HepG2 (cell line): ENCODE measurements around the gene ANKRD31. TPM values are rescaled to one million over a fixed set of nuclear protein-coding genes. Genes with fewer than 3 reads are reported as not detected.

Experiments used
- ATAC-seq: fragments of 200-7000 bp; cut with Tn5 transposase; 3 replicates; pipeline ENCODE4 v1.9.1; 2020; ENCODE audit warnings: mild to moderate bottlenecking, moderate library complexity
- BruUV-seq: library from RNA; stranded (reverse); fragments of 400-500 nt; replicated peaks from 2 replicates; lab custom pipeline; 2021; lab: Mats Ljungman, UMichigan
- CTCF ChIA-PET: fragments of 300-600 bp; formaldehyde crosslinking; extraction: SDS; loops from one replicate; lab custom pipeline; 2021; ENCODE audit warnings: low total read pairs, inconsistent platforms, low intra/inter-chr PET ratio; lab: Yijun Ruan, JAX
- POLR2A ChIA-PET: fragments of 350-600 bp; sonication (Branson Sonifier 250); formaldehyde crosslinking; loops from one replicate; lab custom pipeline; 2020; ENCODE audit warnings: antibody characterized with exemption, inconsistent platforms; lab: Yijun Ruan, JAX
- DNase-seq: peaks from one replicate; pipeline ENCODE4 v3.0.0-alpha.2; 2015; ENCODE audit warnings: low spot score
- FAIRE-seq: peaks from 3 replicates; lab custom pipeline; 2011; peaks lifted over from hg19 to GRCh38; lab: Jason Lieb, UNC
- H2AFZ ChIP-seq: one replicate; pipeline ENCODE4 v1.6.1; 2011; ENCODE audit warnings: low read length, inconsistent platforms
- H3K27ac ChIP-seq: fragments of 300-600 bp; 3 replicates; pipeline ENCODE4 v1.8.0; 2011; ENCODE audit warnings: mixed run types, mild to moderate bottlenecking, mixed read lengths, low read length, inconsistent platforms; ENCODE audit not compliant: insufficient read depth; ENCODE audit errors: extremely low read length
- H3K27me3 ChIP-seq, 2 experiments: fragments of 200-600 bp in 1 of 2; 2 replicates in 1 of 2; 3 replicates in 1 of 2; pipeline versions ENCODE4 v1.6.0 to v1.8.0; 2011; ENCODE audit warnings: low read length in 2 of 2, mild to moderate bottlenecking in 2 of 2, moderate library complexity in 2 of 2, inconsistent platforms in 1 of 2; ENCODE audit not compliant: insufficient read depth in 2 of 2, control insufficient read depth in 1 of 2
- H3K36me3 ChIP-seq, 2 experiments: fragments of 200-600 bp in 1 of 2; replicated peaks in 1 of 2; 2 replicates in 1 of 2; 3 replicates in 1 of 2; pipeline versions ENCODE4 v1.5.1 to v1.8.0; 2011; ENCODE audit warnings: low read length in 2 of 2, inconsistent platforms in 1 of 2; ENCODE audit not compliant: insufficient read depth in 2 of 2, control insufficient read depth in 1 of 2
- H3K4me1 ChIP-seq: 2 replicates; pipeline ENCODE4 v1.5.1; 2012; ENCODE audit warnings: low read length, inconsistent platforms; ENCODE audit not compliant: insufficient read depth
- H3K4me2 ChIP-seq: 2 replicates; pipeline ENCODE4 v1.6.0; 2011; ENCODE audit warnings: low read depth, low read length, inconsistent platforms
- H3K4me3 ChIP-seq, 3 experiments: fragments of 200-600 bp in 1 of 3; sonication (generic), shearing (Covaris generic) in 1 of 3; replicated peaks in 1 of 3; 2 replicates each; pipeline ENCODE4 v1.5.1; 2011 to 2016; ENCODE audit warnings: low read length in 3 of 3, inconsistent platforms in 2 of 3, low read depth in 2 of 3, mild to moderate bottlenecking in 2 of 3, control low read depth in 1 of 3, mixed read lengths in 1 of 3; ENCODE audit not compliant: insufficient read depth in 1 of 3
- H3K79me2 ChIP-seq: one replicate; pipeline ENCODE4 v1.6.1; 2011; ENCODE audit warnings: low read length, inconsistent platforms; ENCODE audit not compliant: insufficient read depth
- H3K9ac ChIP-seq: 2 replicates; pipeline ENCODE4 v1.6.0; 2011; ENCODE audit warnings: mild to moderate bottlenecking, low read depth, low read length, inconsistent platforms; ENCODE audit not compliant: insufficient read depth
- H3K9me3 ChIP-seq: 2 replicates; pipeline ENCODE4 v1.5.1; 2012; ENCODE audit warnings: mild to moderate bottlenecking, low read length
- H4K20me1 ChIP-seq: 2 replicates; pipeline ENCODE4 v1.6.0; 2011; ENCODE audit warnings: inconsistent platforms, mild to moderate bottlenecking, low read length, moderate library complexity; ENCODE audit not compliant: insufficient read depth
- HIVEP1 ChIP-seq: sonication (generic); formaldehyde crosslinking; IDR thresholded peaks from 2 replicates; pipeline ENCODE4 v1.4.0; 2020; ENCODE audit warnings: mild to moderate bottlenecking, missing genetic modification reagents
- HOXA9 ChIP-seq: sonication (generic); formaldehyde crosslinking; IDR thresholded peaks from 2 replicates; pipeline ENCODE4 v1.8.1; 2022; ENCODE audit warnings: missing genetic modification reagents, mild to moderate bottlenecking, moderate library complexity, borderline replicate concordance
- IKZF1 ChIP-seq: fragments of 450-650 bp; IDR thresholded peaks from 2 replicates; pipeline ENCODE4 v1.7.1; 2016
- RCOR2 ChIP-seq: IDR thresholded peaks from 2 replicates; pipeline ENCODE4 v1.6.1; 2016; ENCODE audit warnings: missing biosample characterization, missing genetic modification reagents
- SMAD1 ChIP-seq: sonication (generic); formaldehyde crosslinking; IDR thresholded peaks from 2 replicates; pipeline ENCODE4 v1.4.0; 2020; ENCODE audit warnings: missing genetic modification reagents, low read depth, mild to moderate bottlenecking, borderline replicate concordance
- STAG1 ChIP-seq: sonication (generic); formaldehyde crosslinking; IDR thresholded peaks from 2 replicates; pipeline ENCODE4 v1.4.0; 2020; ENCODE audit warnings: missing genetic modification reagents
- ZEB1 ChIP-seq: IDR thresholded peaks from 2 replicates; pipeline ENCODE4 v1.6.1; 2012; ENCODE audit warnings: mild to moderate bottlenecking, low read depth, inconsistent platforms; ENCODE audit not compliant: insufficient replicate concordance
- ZNF136 ChIP-seq: sonication (generic); formaldehyde crosslinking; IDR thresholded peaks from 2 replicates; pipeline ENCODE4 v1.8.1; 2022; ENCODE audit warnings: low read depth, mild to moderate bottlenecking, moderate library complexity, missing genetic modification reagents
- ZNF335 ChIP-seq: sonication (generic); formaldehyde crosslinking; IDR thresholded peaks from 2 replicates; pipeline ENCODE4 v1.4.0; 2020; ENCODE audit warnings: missing genetic modification reagents
- ZNF460 ChIP-seq: sonication (generic); formaldehyde crosslinking; IDR thresholded peaks from 2 replicates; pipeline ENCODE4 v1.5.1; 2020; ENCODE audit warnings: missing genetic modification reagents, mild to moderate bottlenecking, borderline replicate concordance
- ZNF530 ChIP-seq: sonication (generic); formaldehyde crosslinking; IDR thresholded peaks from 2 replicates; pipeline ENCODE4 v1.5.0; 2020; ENCODE audit warnings: low read depth, mild to moderate bottlenecking, missing genetic modification reagents
- ZNF790 ChIP-seq: sonication (generic); formaldehyde crosslinking; IDR thresholded peaks from 2 replicates; pipeline ENCODE4 v1.8.0; 2022; ENCODE audit warnings: missing genetic modification reagents, mild to moderate bottlenecking, borderline replicate concordance
- WGBS: methylation state at CpG from one replicate; pipeline ENCODE4 v1.1.6; 2017; ENCODE audit warnings: low lambda C conversion rate; 5-methylcytosine and 5-hydroxymethylcytosine counted together
- in situ Hi-C: cut with HindIII; loops from 2 replicates; pipeline ENCODE4 v1.10.0; 2017; ENCODE audit warnings: low pct_unique_long_range_greater_than_20kb; ENCODE audit not compliant: extremely low pct_ligation_motif_present
- intact Hi-C: fragments of 100-400 bp; cut with micrococcal nuclease; formaldehyde crosslinking; loops from one replicate; pipeline ENCODE4 v1.10.0; 2022; ENCODE audit not compliant: unreplicated experiment
- polyA plus RNA-seq, 8 experiments: library from polyadenylated mRNA; depleted of rRNA in 3 of 8; stranded (reverse) in 7 of 8; unstranded in 1 of 8; fragments of >200 nt; fragmentation: Illumina TruSeq in 4 of 8; extraction: Trizol in 4 of 8; gene quantifications; 2 replicates each; pipeline versions ENCODE4 v1.2.1 to v1.2.3, GENCODE V29; 2011 to 2016; ENCODE audit warnings: low read depth in 4 of 8, missing spikeins in 1 of 8, mixed read lengths in 1 of 8; ENCODE audit not compliant: insufficient read depth in 1 of 8
- total RNA-seq, 5 experiments: library from RNA; depleted of rRNA; stranded (reverse); fragments of >200 nt; fragmentation: Illumina TruSeq; extraction: Trizol; gene quantifications; 2 replicates each; pipeline ENCODE4 v1.2.3, GENCODE V29; 2016; ENCODE audit warnings: low read depth in 1 of 5
- TF ChIP-seq, protein P1 (sequence below): sonication (generic); formaldehyde crosslinking; IDR thresholded peaks from 2 replicates; pipeline ENCODE4 v1.8.0; 2022; ENCODE audit warnings: low read depth, missing genetic modification reagents
- TF ChIP-seq, protein P2 (sequence below): sonication (generic); formaldehyde crosslinking; IDR thresholded peaks from 2 replicates; pipeline ENCODE4 v1.4.0; 2020; ENCODE audit warnings: mild to moderate bottlenecking, missing genetic modification reagents
- TF ChIP-seq, protein P3 (sequence below): sonication (generic); formaldehyde crosslinking; IDR thresholded peaks from 2 replicates; pipeline ENCODE4 v1.4.0; 2020; ENCODE audit warnings: low read depth, missing genetic modification reagents
- TF ChIP-seq, protein P4 (sequence below): sonication (generic); formaldehyde crosslinking; IDR thresholded peaks from 2 replicates; pipeline ENCODE4 v1.4.0; 2020; ENCODE audit warnings: missing genetic modification reagents
- TF ChIP-seq, protein P5 (sequence below): sonication (generic); formaldehyde crosslinking; IDR thresholded peaks from 2 replicates; pipeline ENCODE4 v1.8.0; 2022; ENCODE audit warnings: missing genetic modification reagents, mild to moderate bottlenecking, inconsistent platforms, borderline replicate concordance

The ANKRD31 gene
- total and polyA plus RNA-seq, 2 of the 13 experiments (the other 11 are each of a cell fraction or from before 2014, with no cell fraction given) = 0.01 to 0.09 TPM

DNA sequence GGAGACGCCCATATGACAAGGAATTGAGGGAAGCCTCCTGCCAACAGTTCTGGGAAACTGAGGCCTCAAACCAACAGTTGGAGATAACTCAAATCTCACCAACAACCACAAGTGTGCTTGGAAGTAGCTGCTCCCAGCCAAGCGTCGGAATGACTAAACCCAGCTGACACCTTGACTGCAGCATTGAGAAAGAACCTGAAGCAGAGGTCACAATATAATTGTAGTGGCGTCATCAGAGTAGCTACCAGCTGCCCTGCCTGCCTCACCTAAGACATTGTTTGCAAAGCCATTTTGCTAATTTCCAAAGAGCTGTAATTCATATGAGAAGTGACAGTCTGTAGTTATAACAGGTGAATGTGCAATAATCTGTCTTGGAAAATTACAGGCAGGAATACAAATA, 40.8 kb upstream of the ANKRD31 start:
- Histone ChIP-seq H3K9me3 (no peaks in the 10 kb centered on the region), H3K79me2 (no peaks in the 10 kb centered on the region), H3K27ac (no peak overlapping the region), H3K4me1 (peaks cover 15% of the 10 kb centered on the region; the same call in 1 of the 2 replicates), H3K36me3 (no peaks in the 10 kb centered on the region), H3K4me3 (no peak overlapping the region), H4K20me1 (no peaks in the 10 kb centered on the region), H2AFZ (no peak overlapping the region), H3K9ac (no peak overlapping the region), H3K27me3 (no peaks in the 10 kb centered on the region; a peak in 2 of 5 replicates), H3K4me2 (no peak overlapping the region)
- WGBS = 14% methylated on average over 4 of the region's 4 CpGs
- ChIA-PET CTCF (no interaction called here), POLR2A (no interaction called here)
- BruUV-seq = no TSS peak
- DNase-seq = no peak
- intact Hi-C loops (no loop called here), in situ Hi-C loops (no loop called here)
- no peak for TF ChIP-seq ZNF530 (CRISPR knock-in tag)
- no peak for TF ChIP-seq ZNF790 (CRISPR knock-in tag)
- no peak for TF ChIP-seq SMAD1 (CRISPR knock-in tag)
- TF ChIP-seq STAG1 (CRISPR knock-in tag) = no peak
- TF ChIP-seq, protein P1, sequence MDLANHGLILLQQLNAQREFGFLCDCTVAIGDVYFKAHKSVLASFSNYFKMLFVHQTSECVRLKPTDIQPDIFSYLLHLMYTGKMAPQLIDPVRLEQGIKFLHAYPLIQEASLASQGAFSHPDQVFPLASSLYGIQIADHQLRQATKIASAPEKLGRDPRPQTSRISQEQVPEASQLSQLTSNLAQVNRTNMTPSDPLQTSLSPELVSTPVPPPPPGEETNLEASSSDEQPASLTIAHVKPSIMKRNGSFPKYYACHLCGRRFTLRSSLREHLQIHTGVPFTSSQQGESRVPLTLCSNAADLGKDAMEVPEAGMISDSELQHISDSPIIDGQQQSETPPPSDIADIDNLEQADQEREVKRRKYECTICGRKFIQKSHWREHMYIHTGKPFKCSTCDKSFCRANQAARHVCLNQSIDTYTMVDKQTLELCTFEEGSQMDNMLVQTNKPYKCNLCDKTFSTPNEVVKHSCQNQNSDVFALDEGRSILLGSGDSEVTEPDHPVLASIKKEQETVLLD (CRISPR knock-in tag) = no peak
- TF ChIP-seq ZNF136 (CRISPR knock-in tag) = no peak
- TF ChIP-seq, protein P2, sequence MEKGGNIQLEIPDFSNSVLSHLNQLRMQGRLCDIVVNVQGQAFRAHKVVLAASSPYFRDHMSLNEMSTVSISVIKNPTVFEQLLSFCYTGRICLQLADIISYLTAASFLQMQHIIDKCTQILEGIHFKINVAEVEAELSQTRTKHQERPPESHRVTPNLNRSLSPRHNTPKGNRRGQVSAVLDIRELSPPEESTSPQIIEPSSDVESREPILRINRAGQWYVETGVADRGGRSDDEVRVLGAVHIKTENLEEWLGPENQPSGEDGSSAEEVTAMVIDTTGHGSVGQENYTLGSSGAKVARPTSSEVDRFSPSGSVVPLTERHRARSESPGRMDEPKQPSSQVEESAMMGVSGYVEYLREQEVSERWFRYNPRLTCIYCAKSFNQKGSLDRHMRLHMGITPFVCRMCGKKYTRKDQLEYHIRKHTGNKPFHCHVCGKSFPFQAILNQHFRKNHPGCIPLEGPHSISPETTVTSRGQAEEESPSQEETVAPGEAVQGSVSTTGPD (CRISPR knock-in tag) = no peak
- no peak for TF ChIP-seq IKZF1
- no peak for TF ChIP-seq ZNF460 (CRISPR knock-in tag)
- TF ChIP-seq HOXA9 (CRISPR knock-in tag) = no peak
- TF ChIP-seq HIVEP1 = no peak
- TF ChIP-seq, protein P3, sequence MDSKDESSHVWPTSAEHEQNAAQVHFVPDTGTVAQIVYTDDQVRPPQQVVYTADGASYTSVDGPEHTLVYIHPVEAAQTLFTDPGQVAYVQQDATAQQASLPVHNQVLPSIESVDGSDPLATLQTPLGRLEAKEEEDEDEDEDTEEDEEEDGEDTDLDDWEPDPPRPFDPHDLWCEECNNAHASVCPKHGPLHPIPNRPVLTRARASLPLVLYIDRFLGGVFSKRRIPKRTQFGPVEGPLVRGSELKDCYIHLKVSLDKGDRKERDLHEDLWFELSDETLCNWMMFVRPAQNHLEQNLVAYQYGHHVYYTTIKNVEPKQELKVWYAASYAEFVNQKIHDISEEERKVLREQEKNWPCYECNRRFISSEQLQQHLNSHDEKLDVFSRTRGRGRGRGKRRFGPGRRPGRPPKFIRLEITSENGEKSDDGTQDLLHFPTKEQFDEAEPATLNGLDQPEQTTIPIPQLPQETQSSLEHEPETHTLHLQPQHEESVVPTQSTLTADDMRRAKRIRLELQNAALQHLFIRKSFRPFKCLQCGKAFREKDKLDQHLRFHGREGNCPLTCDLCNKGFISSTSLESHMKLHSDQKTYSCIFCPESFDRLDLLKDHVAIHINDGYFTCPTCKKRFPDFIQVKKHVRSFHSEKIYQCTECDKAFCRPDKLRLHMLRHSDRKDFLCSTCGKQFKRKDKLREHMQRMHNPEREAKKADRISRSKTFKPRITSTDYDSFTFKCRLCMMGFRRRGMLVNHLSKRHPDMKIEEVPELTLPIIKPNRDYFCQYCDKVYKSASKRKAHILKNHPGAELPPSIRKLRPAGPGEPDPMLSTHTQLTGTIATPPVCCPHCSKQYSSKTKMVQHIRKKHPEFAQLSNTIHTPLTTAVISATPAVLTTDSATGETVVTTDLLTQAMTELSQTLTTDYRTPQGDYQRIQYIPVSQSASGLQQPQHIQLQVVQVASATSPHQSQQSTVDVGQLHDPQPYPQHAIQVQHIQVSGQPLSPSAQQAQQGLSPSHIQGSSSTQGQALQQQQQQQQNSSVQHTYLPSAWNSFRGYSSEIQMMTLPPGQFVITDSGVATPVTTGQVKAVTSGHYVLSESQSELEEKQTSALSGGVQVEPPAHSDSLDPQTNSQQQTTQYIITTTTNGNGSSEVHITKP (CRISPR knock-in tag) = no peak
- TF ChIP-seq ZEB1 = no peak
- no peak for TF ChIP-seq ZNF335 (CRISPR knock-in tag)
- TF ChIP-seq, protein P4, sequence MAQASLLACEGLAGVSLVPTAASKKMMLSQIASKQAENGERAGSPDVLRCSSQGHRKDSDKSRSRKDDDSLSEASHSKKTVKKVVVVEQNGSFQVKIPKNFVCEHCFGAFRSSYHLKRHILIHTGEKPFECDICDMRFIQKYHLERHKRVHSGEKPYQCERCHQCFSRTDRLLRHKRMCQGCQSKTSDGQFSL (CRISPR knock-in tag) = no peak
- TF ChIP-seq, protein P5, sequence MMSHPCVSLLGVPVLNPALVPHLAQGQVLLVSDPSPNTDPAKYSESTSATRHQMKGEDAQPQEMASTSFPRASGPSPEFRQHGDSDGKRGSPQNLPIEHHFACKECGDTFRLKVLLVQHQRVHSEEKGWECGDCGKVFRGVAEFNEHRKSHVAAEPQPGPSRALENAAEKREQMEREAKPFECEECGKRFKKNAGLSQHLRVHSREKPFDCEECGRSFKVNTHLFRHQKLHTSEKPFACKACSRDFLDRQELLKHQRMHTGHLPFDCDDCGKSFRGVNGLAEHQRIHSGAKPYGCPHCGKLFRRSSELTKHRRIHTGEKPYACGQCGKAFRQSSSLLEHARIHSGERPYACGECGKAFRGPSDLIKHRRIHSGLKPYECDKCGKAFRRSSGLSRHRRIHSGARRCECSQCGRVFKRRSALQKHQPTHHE (CRISPR knock-in tag) = no peak
- TF ChIP-seq RCOR2 (CRISPR knock-in tag) = no peak
- FAIRE-seq = no peak
- no peak for ATAC-seq
